IPS-15b (cell line): ENCODE results near the gene SPTLC2.
"Not testable (repeated sequence)": the region's sequence is repeated elsewhere in the genome, so short reads cannot be mapped to it uniquely, and the experiment has no call there.

Experiments used
- H3K27me3 ChIP-seq: one replicate; pipeline ENCODE4 v1.6.1; 2013; ENCODE audit warnings: low read length; ENCODE audit not compliant: control insufficient read depth, insufficient read depth
- H3K36me3 ChIP-seq: one replicate; pipeline ENCODE4 v1.6.1; 2013; ENCODE audit warnings: low read length; ENCODE audit not compliant: control insufficient read depth, insufficient read depth
- H3K4me1 ChIP-seq: one replicate; pipeline ENCODE4 v1.6.1; 2013; ENCODE audit warnings: mild to moderate bottlenecking, low read length; ENCODE audit not compliant: control insufficient read depth, insufficient read depth
- H3K4me3 ChIP-seq: one replicate; pipeline ENCODE4 v1.5.1; 2013; ENCODE audit warnings: low read depth, low read length
- H3K9ac ChIP-seq: one replicate; pipeline ENCODE4 v1.6.1; 2013; ENCODE audit warnings: low read depth, mild to moderate bottlenecking, low read length
- H3K9me3 ChIP-seq: one replicate; pipeline ENCODE4 v1.6.1; 2013; ENCODE audit warnings: mild to moderate bottlenecking, low read length; ENCODE audit not compliant: control insufficient read depth, insufficient read depth

SPTLC2 gene

DNA sequence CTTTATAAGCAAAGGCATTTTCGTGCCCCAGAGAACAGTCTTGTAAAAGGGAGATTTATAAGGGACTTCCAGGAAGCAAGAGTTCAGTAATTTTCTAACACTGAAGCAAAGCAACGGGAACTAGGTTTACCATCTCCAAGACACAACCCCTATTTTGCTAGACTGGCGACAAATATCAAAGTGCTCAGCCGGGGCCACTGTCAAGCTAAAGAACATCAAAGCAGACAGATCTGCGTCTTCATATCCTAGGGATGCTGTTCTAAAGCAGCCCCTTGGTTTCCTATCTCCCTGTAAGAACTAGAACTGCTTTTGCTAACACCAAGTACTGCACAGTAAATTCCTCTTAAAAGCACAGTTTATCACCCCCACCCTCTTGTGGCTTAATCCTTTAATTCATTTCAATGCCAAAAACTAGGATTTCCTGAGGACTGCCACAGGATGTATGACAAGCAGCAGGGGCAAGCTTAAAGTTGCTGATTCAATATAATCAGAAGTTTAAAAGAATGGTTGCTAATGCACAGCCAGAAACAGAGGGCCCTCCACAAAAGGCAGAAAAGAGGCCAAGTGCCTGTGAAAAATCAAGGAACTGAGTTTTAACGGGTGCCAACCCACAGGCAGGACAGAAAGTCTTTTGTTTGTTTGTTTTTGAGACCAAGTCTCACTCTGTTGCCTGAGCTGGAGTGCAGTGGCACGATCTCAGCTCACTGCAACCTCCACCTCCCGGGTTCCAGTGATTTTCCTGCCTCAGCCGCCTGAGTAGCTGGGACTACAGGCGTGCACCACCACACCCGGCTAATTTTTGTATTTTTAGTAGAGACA is 73.8 kb downstream of the SPTLC2 start:
- Histone ChIP-seq H3K4me1 (no peaks in the 10 kb centered on the region), H3K27me3 (no peaks in the 10 kb centered on the region), H3K9ac (no peak overlapping the region), H3K9me3 (no peaks in the 10 kb centered on the region), H3K4me3 (no peak overlapping the region), H3K36me3 (peaks cover 6% of the 10 kb centered on the region)

- Histone ChIP-seq H3K9me3 (no peaks in the 10 kb centered on the region), H3K4me1 (no peaks in the 10 kb centered on the region), H3K4me3 (no peak overlapping the region), H3K9ac (no peak overlapping the region), H3K36me3 (peaks cover 6% of the 10 kb centered on the region), H3K27me3 (no peaks in the 10 kb centered on the region)
Observed at GRCh38 chr14:77541905-77542304, 74.5 kb downstream of the SPTLC2 start.

DNA sequence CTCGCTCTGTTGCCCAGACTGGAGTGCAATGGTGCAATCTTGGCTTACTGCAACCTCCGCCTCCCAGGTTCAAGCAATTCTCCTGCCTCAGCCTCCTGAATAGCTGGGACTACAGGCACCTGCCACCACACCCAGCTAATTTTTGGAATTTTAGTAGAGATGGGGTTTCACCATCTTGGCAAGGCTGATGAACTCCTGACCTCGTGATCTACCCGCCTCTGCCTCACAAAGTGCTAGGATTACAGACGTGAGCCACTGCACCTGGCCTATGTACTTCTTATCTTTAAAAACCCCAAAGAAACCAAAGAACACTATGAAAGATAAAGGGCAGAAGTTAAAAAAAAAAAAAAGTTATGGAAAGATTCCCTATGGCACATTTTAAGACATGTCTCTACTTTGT is 79.5 kb downstream of the SPTLC2 start:
- H3K4me1 ChIP-seq, H3K9me3 ChIP-seq, H3K4me3 ChIP-seq, H3K36me3 ChIP-seq, H3K27me3 ChIP-seq, H3K9ac ChIP-seq: not testable (repeated sequence)

DNA sequence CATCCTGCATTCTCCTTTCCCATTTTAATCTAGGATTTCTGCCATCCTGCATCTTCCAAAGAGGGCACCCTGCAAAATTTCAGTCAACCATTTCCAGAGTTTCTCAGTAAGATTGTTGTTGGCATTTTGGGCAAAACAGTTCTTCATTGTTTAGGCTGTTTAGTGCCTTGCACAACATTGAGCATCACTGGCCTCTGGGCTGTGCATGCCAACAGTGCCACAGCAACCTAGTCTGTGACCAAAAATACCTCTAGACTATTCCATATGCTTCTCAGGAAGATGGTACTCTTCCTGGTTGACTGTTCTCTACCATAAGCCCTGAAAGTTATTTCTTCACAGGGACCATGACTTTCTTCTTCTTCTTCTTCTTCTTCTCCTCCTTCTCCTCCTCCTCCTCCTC is 85.4 kb downstream of the SPTLC2 start:
- no peaks in the 10 kb centered on the region for H3K4me1 ChIP-seq
- peaks cover 2% of the 10 kb centered on the region for H3K36me3 ChIP-seq

GRCh38 chr14:77529963-77530362 is 86.5 kb downstream of the SPTLC2 start:
- Histone ChIP-seq H3K36me3 (no peaks in the 10 kb centered on the region), H3K9me3 (no peaks in the 10 kb centered on the region), H3K27me3 (no peaks in the 10 kb centered on the region), H3K4me3 (no peak overlapping the region), H3K9ac (no peak overlapping the region), H3K4me1 (no peaks in the 10 kb centered on the region)

More for the DNA sequence above, 85.4 kb downstream of the SPTLC2 start:
- no peak overlapping the region for H3K9ac ChIP-seq
- H3K9me3 ChIP-seq, result no peaks in the 10 kb centered on the region
- H3K27me3 ChIP-seq, result no peaks in the 10 kb centered on the region
- H3K4me3 ChIP-seq, result no peak overlapping the region

DNA sequence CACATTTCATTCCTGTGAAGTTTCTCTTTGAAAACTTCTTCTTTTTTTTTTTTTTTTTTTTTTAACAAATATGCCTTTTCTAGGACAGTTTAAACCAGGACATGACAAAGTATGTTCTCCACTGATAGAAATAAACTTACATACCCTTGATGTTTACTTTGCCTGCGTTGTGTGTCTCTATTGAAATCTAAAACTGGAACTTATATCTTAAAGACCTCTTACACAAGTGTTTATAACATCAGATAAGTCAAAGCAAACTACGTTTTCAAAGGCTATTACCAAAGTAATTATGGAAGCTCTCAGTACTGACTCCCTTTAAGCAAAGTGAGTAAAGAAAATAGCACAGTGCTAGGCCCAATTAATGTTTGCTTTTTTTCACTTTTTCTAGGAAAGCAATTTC is 87.2 kb downstream of the SPTLC2 start:
- Histone ChIP-seq H3K9me3 (no peaks in the 10 kb centered on the region), H3K27me3 (no peaks in the 10 kb centered on the region), H3K36me3 (no peaks in the 10 kb centered on the region)

DNA sequence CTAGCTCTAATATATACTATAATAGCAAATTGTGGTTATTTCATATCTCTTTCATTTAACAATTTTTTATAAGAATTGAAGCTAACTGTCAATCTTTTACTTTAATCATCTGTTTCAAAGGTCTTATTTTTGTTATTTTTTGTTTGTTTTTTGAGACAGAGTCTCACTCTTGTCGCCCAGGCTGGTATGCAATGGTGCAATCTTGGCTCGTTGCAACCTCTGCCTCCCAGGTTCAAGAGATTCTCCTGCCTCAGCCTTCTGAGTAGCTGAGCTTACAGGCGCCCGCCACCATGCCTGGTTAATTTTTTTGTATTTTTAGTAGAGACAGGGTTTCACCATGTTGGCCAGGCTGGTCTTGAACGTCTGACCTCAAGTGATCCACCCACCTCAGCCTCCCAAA is 87.7 kb downstream of the SPTLC2 start:
- not testable (repeated sequence) for H3K4me1 ChIP-seq, H3K36me3 ChIP-seq, H3K27me3 ChIP-seq, H3K9ac ChIP-seq, H3K9me3 ChIP-seq, H3K4me3 ChIP-seq

More for the DNA sequence above, 87.2 kb downstream of the SPTLC2 start:
- Histone ChIP-seq H3K4me1 (no peaks in the 10 kb centered on the region), H3K4me3 (no peak overlapping the region), H3K9ac (no peak overlapping the region)

GRCh38 chr14:77526266-77526665 is 90.2 kb downstream of the SPTLC2 start:
- no peak overlapping the region for H3K4me3 ChIP-seq
- H3K9ac ChIP-seq, result no peak overlapping the region
- no peaks in the 10 kb centered on the region for H3K27me3 ChIP-seq
- no peaks in the 10 kb centered on the region for H3K36me3 ChIP-seq
- no peaks in the 10 kb centered on the region for H3K4me1 ChIP-seq
- H3K9me3 ChIP-seq, result no peaks in the 10 kb centered on the region

DNA sequence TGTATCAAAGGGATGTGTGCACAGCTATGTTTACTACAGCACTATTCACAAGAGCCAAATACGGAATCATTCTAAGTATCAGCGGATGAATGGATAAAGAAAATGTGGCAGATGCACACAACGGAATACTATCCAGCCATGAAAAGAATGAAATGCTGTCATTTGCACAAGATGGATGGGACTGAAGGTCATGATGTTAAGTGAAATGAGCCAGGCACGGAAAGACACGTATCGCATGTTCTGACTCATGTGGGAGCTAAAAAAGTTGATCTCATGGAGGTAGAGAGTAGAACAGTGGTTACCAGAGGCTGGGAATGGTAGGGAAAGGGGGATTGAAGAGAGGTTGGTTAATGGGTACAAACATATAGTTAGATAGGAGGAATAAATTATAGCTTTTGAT is 91.9 kb downstream of the SPTLC2 start:
- Histone ChIP-seq H3K27me3 (no peaks in the 10 kb centered on the region), H3K4me1 (no peaks in the 10 kb centered on the region), H3K9me3 (no peaks in the 10 kb centered on the region), H3K9ac (no peak overlapping the region), H3K36me3 (no peaks in the 10 kb centered on the region), H3K4me3 (no peak overlapping the region)

- H3K36me3 ChIP-seq, result no peaks in the 10 kb centered on the region
- H3K9ac ChIP-seq, result no peak overlapping the region
- no peaks in the 10 kb centered on the region for H3K27me3 ChIP-seq
- H3K9me3 ChIP-seq, result no peaks in the 10 kb centered on the region
- no peak overlapping the region for H3K4me3 ChIP-seq
- H3K4me1 ChIP-seq, result no peaks in the 10 kb centered on the region
Observed at GRCh38 chr14:77523109-77523508, 93.3 kb downstream of the SPTLC2 start.

DNA sequence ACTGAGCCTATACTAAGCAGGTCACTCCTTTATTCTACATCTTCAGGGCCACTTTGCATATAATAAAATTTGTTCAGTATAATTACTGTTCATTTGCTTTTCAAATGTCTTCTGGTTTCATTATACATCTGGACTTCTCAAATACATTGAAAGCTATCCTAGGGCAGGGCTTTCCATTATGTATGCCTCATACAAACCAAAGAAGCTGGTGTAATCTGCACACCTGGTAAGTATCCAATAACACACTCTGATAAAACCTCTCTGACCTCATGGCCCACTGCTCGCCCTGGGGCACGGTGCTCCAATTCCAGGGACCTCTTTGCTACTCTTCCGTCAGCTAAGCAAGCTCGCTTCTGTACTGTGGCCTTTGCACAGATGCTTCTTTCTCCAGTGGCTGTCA is 95.9 kb downstream of the SPTLC2 start:
- Histone ChIP-seq H3K4me3 (no peak overlapping the region), H3K36me3 (no peaks in the 10 kb centered on the region), H3K4me1 (no peaks in the 10 kb centered on the region)

DNA sequence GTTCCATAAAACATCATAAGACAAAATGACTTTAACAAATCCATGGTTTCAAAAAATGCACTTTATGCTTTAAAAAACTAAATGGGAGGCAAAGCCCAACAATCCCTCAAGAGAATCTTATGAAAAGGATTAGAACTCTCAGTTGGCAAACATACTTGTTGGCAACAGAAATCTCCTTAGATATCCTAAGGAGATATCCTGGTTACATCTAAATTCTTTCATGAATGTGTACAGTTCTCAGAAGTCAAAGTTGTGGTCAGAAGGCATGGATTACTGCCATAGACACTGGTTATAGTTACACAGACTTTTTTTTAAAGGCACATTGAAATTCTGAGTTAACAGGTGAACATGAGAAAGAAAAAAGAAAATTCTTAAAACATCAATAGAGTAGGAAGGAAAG is 100.3 kb downstream of the SPTLC2 start:
- no peak overlapping the region for H3K9ac ChIP-seq
- no peaks in the 10 kb centered on the region for H3K4me1 ChIP-seq
- peaks cover 5% of the 10 kb centered on the region for H3K36me3 ChIP-seq
- no peaks in the 10 kb centered on the region for H3K9me3 ChIP-seq
- no peaks in the 10 kb centered on the region for H3K27me3 ChIP-seq
- H3K4me3 ChIP-seq, result no peak overlapping the region

More for the DNA sequence above, 95.9 kb downstream of the SPTLC2 start:
- Histone ChIP-seq H3K27me3 (no peaks in the 10 kb centered on the region), H3K9ac (no peak overlapping the region), H3K9me3 (no peaks in the 10 kb centered on the region)
